Endothelial cell of umbilical vein (primary cell): Measurements from ENCODE around the gene CSK. TPM values are rescaled to one million over a fixed set of nuclear protein-coding genes. Genes with fewer than 3 reads are reported as not detected.
"Not testable (repeated sequence)": the region's sequence is repeated elsewhere in the genome, so short reads cannot be mapped to it uniquely, and the experiment has no call there.

ENCODE experiments used
- BruUV-seq: library from RNA; stranded (reverse); fragments of 400-500 nt; replicated peaks from 2 replicates; lab custom pipeline; 2021; lab: Mats Ljungman, UMichigan
- CTCF ChIA-PET: fragments of 300-600, 350-600 bp; sonication (Branson Sonifier 250); formaldehyde crosslinking; loops from one replicate; lab custom pipeline; 2021; ENCODE audit warnings: antibody characterized with exemption, inconsistent platforms; lab: Charles Lee
- POLR2A ChIA-PET: fragments of 300-600, 350-600 bp; sonication (Branson Sonifier 250); formaldehyde crosslinking; loops from one replicate; lab custom pipeline; 2021; ENCODE audit warnings: antibody characterized with exemption, inconsistent platforms; lab: Charles Lee
- DNase-seq: peaks from one replicate; pipeline ENCODE4 v3.0.0-alpha.2; 2011; ENCODE audit warnings: low read depth, low spot score
- FAIRE-seq: peaks from 2 replicates; lab custom pipeline; 2011; peaks lifted over from hg19 to GRCh38; lab: Jason Lieb, UNC
- H2AFZ ChIP-seq: 2 replicates; pipeline ENCODE4 v1.6.0; 2012; ENCODE audit warnings: low read depth, low read length, control low read depth, inconsistent platforms
- H3K27ac ChIP-seq: 2 replicates; pipeline ENCODE4 v1.5.1; 2011; ENCODE audit warnings: low read depth, mild to moderate bottlenecking, control low read depth, low read length, moderate library complexity; ENCODE audit not compliant: insufficient read depth
- H3K27me3 ChIP-seq, 2 experiments: 2 replicates each; pipeline versions ENCODE4 v1.6.0 to v1.6.1; 2011; ENCODE audit warnings: low read length in 2 of 2, mixed read lengths in 1 of 2; ENCODE audit not compliant: control insufficient read depth in 2 of 2, insufficient read depth in 2 of 2
- H3K36me3 ChIP-seq, 2 experiments: 2 replicates in 1 of 2; 3 replicates in 1 of 2; pipeline ENCODE4 v1.5.1; 2011; ENCODE audit warnings: low read length in 2 of 2, mild to moderate bottlenecking in 1 of 2, moderate library complexity in 1 of 2; ENCODE audit not compliant: control insufficient read depth in 2 of 2, insufficient read depth in 2 of 2; ENCODE audit errors: extremely low read depth in 1 of 2
- H3K4me1 ChIP-seq: 3 replicates; pipeline ENCODE4 v1.5.1; 2011; ENCODE audit warnings: mild to moderate bottlenecking, low read length; ENCODE audit not compliant: control insufficient read depth, insufficient read depth; ENCODE audit errors: extremely low read depth
- H3K4me2 ChIP-seq: 2 replicates; pipeline ENCODE4 v1.6.1; 2011; ENCODE audit warnings: low read length, control low read depth, mixed read lengths; ENCODE audit not compliant: insufficient read depth
- H3K4me3 ChIP-seq, 3 experiments: fragments of 200-600 bp in 1 of 3; sonication (generic), shearing (Covaris generic) in 1 of 3; replicated peaks in 1 of 3; 2 replicates each; pipeline ENCODE4 v1.5.1; 2011 to 2016; ENCODE audit warnings: control low read depth in 3 of 3, low read length in 3 of 3, mild to moderate bottlenecking in 2 of 3, inconsistent platforms in 1 of 3, low read depth in 1 of 3, moderate library complexity in 1 of 3; ENCODE audit not compliant: insufficient read depth in 1 of 3
- H3K79me2 ChIP-seq: 2 replicates; pipeline ENCODE4 v1.6.0; 2012; ENCODE audit warnings: low read length, inconsistent platforms; ENCODE audit not compliant: control insufficient read depth, insufficient read depth
- H3K9ac ChIP-seq: replicated peaks from 2 replicates; pipeline ENCODE3; 2011; ENCODE audit warnings: low read length, control low read depth; ENCODE audit not compliant: insufficient read depth; ENCODE audit errors: extremely low read depth
- H3K9me1 ChIP-seq: replicated peaks from 3 replicates; pipeline ENCODE4 v1.6.0; 2011; ENCODE audit warnings: mild to moderate bottlenecking, low read length; ENCODE audit not compliant: control insufficient read depth, insufficient read depth; ENCODE audit errors: extremely low read depth
- H3K9me3 ChIP-seq: replicated peaks from 2 replicates; pipeline ENCODE4 v1.5.1; 2012; ENCODE audit warnings: low read length, inconsistent platforms; ENCODE audit not compliant: control insufficient read depth, insufficient read depth
- H4K20me1 ChIP-seq: replicated peaks from 2 replicates; pipeline ENCODE3; 2011; ENCODE audit warnings: mild to moderate bottlenecking, low read length; ENCODE audit not compliant: control insufficient read depth, insufficient read depth; ENCODE audit errors: extremely low read depth
- CTCF ChIP-seq, 2 donors: IDR thresholded peaks; 1 replicate in 1 of 2; 2 replicates in 1 of 2; pipeline ENCODE4 v1.5.1; 2011; ENCODE audit warnings: low read length in 2 of 2, mild to moderate bottlenecking in 2 of 2, moderate library complexity in 2 of 2, control low read depth in 1 of 2, inconsistent platforms in 1 of 2, low read depth in 1 of 2; ENCODE audit not compliant: insufficient read depth in 1 of 2; ENCODE audit errors: extremely low read depth in 1 of 2
- EZH2 ChIP-seq: IDR thresholded peaks from 2 replicates; pipeline ENCODE4 v1.6.1; 2012; ENCODE audit warnings: borderline replicate concordance, low read depth, mild to moderate bottlenecking, moderate library complexity, low read length, inconsistent platforms; ENCODE audit not compliant: severe bottlenecking
- FOS ChIP-seq: IDR thresholded peaks from 2 replicates; pipeline ENCODE4 v1.6.1; 2011; ENCODE audit warnings: mild to moderate bottlenecking, low read length, moderate library complexity, borderline replicate concordance; ENCODE audit not compliant: insufficient read depth
- GATA2 ChIP-seq: IDR thresholded peaks from 2 replicates; pipeline ENCODE4 v1.7.0; 2011; ENCODE audit warnings: low read depth, mild to moderate bottlenecking, moderate library complexity, mixed read lengths, low read length; ENCODE audit not compliant: insufficient read length, insufficient read depth
- MAX ChIP-seq: IDR thresholded peaks from 2 replicates; pipeline ENCODE4 v1.6.1; 2011; ENCODE audit not compliant: insufficient read depth, insufficient read length
- MYC ChIP-seq: IDR thresholded peaks from one replicate; pipeline ENCODE4 v1.6.1; 2011; ENCODE audit warnings: mild to moderate bottlenecking, low read depth, low read length
- POLR2AphosphoS5 ChIP-seq: IDR thresholded peaks from 2 replicates; pipeline ENCODE4 v1.6.1; 2012; ENCODE audit warnings: low read depth, mild to moderate bottlenecking, control low read depth, low read length, moderate library complexity; ENCODE audit not compliant: insufficient read depth
- dilution Hi-C: fragments of 300-500 bp; cut with MboI; formaldehyde crosslinking; loops from one replicate; pipeline ENCODE4 v1.15.0; 2019; ENCODE audit warnings: low sequenced_read_pairs; ENCODE audit not compliant: extremely low pct_ligation_motif_present
- intact Hi-C: fragments of 100-400 bp; cut with micrococcal nuclease; formaldehyde crosslinking; loops from one replicate; pipeline ENCODE4 v1.10.0; 2022
- polyA plus RNA-seq, 4 experiments: library from polyadenylated mRNA; depleted of rRNA in 3 of 4; stranded (reverse) in 3 of 4; unstranded in 1 of 4; fragments of >200 nt; gene quantifications; 2 replicates each; pipeline versions ENCODE4 v1.2.1 to v1.2.3, GENCODE V29; 2011 to 2012; ENCODE audit warnings: missing spikeins in 1 of 4
- total RNA-seq: library from RNA; stranded (reverse); gene quantifications from 2 replicates; pipeline ENCODE4 v1.2.3, GENCODE V29; 2021

Gene CSK
- total and polyA plus RNA-seq, 2 donors (not counting 3 experiments of a cell fraction or from before 2014, with no cell fraction given): 41.2 to 104 TPM

- dilution Hi-C loops (no loop called here), intact Hi-C loops (no loop called here)
- Histone ChIP-seq H2AFZ (no peak overlapping the region), H3K36me3 (no peaks in the 10 kb centered on the region), H4K20me1 (no peaks in the 10 kb centered on the region), H3K9me3 (no peaks in the 10 kb centered on the region), H3K27me3 (peaks cover 3 to 8% of the 10 kb centered on the region in 2 experiments), H3K4me3 (no peak overlapping the region), H3K79me2 (no peaks in the 10 kb centered on the region), H3K4me2 (no peak overlapping the region), H3K27ac (no peak overlapping the region), H3K9ac (no peak overlapping the region), H3K4me1 (no peaks in the 10 kb centered on the region), H3K9me1 (no peaks in the 10 kb centered on the region)
- no peak for FAIRE-seq
- no TSS peak for BruUV-seq
- POLR2A ChIA-PET: no interaction called here
- DNase-seq: no peak
- CTCF ChIA-PET: interaction anchor here (0.8 to 1.6 kb wide), 2 partner anchors 10 to 33 kb away, joined by 3 to 5 read pairs; partner anchors contain the start of gene CYP1A1
- TF ChIP-seq FOS: no peak
- TF ChIP-seq MYC: no peak
- TF ChIP-seq CTCF (IDR thresholded peaks at IDR 0.05; ENCODE audit: extremely low read depth in 1 of 2, insufficient read depth in 1 of 2, low read depth in 1 of 2, low read length in 2 of 2): no peak
- no peak for TF ChIP-seq MAX
- TF ChIP-seq EZH2: no peak
- TF ChIP-seq POLR2AphosphoS5: no peak
- no peak for TF ChIP-seq GATA2
Measured at GRCh38 chr15:74735305-74735704, 46.6 kb upstream of the CSK start.

- H3K27me3 ChIP-seq, dilution Hi-C loops, H3K27ac ChIP-seq, DNase-seq, BruUV-seq, H3K9me1 ChIP-seq, intact Hi-C loops, FAIRE-seq, H3K36me3 ChIP-seq, H4K20me1 ChIP-seq, H3K79me2 ChIP-seq, H2AFZ ChIP-seq, H3K9me3 ChIP-seq, H3K9ac ChIP-seq, CTCF ChIA-PET, H3K4me3 ChIP-seq, POLR2A ChIA-PET, H3K4me2 ChIP-seq, H3K4me1 ChIP-seq: not testable (repeated sequence)
Measured at GRCh38 chr15:74738239-74738638, 43.6 kb upstream of the CSK start.
